Measurements from ENCODE around the gene INKA1. TPM values are rescaled to one million over a fixed set of nuclear protein-coding genes. Genes with fewer than 3 reads are reported as not detected.
"Not testable (repeated sequence)": the region's sequence is repeated elsewhere in the genome, so short reads cannot be mapped to it uniquely, and the experiment has no call there.

The INKA1 gene
- total RNA-seq, 1 experiment from 2014 or later = not detected

- Mint-ChIP-seq H3K27ac (ENCODE audit: unreplicated experiment) (no peak overlapping the region), H3K4me1 (ENCODE audit: low read depth, unreplicated experiment) (peaks cover 2% of the 10 kb centered on the region), H3K27me3 (ENCODE audit: insufficient read depth, unreplicated experiment) (no peaks in the 10 kb centered on the region), H3K36me3 (ENCODE audit: insufficient read depth, unreplicated experiment) (peaks cover 1% of the 10 kb centered on the region), H3K9me3 (ENCODE audit: unreplicated experiment) (no peaks in the 10 kb centered on the region), H3K4me3 (ENCODE audit: unreplicated experiment) (no peak overlapping the region)
- H3K27me3 ChIP-seq (replicated peaks; ENCODE audit: control insufficient read depth, insufficient read depth, low read length) = no peaks in the 10 kb centered on the region
- H3K4me3 ChIP-seq (ENCODE audit: low read depth, low read length) = no peak overlapping the region
- intact Hi-C loops (cut with micrococcal nuclease; ENCODE audit: unreplicated experiment) = no loop called here
- no TSS peak for BruUV-seq (replicated peaks)
- H3K9me3 ChIP-seq = no peaks in the 10 kb centered on the region
- DNase-seq = no peak
- no peaks in the 10 kb centered on the region for H3K36me3 ChIP-seq (ENCODE audit: control insufficient read depth, insufficient read depth, low read length)
- CTCF ChIA-PET = interaction anchor here (1.2 kb wide), 1 partner anchor 31 kb away, joined by 3 read pairs; no protein-coding TSS in a partner anchor
- no peak for TF ChIP-seq CTCF (IDR thresholded peaks at IDR 0.05; ENCODE audit: insufficient read depth in 1 of 2, low read depth in 1 of 2, low read length in 1 of 2, severe bottlenecking in 1 of 2, unreplicated experiment in 1 of 2)
- POLR2A ChIA-PET = interaction anchor here (0.6 kb wide), 1 partner anchor 122 kb away, joined by 3 read pairs; the partner anchor contains the start of gene MON1A
- H3K4me1 ChIP-seq = no peaks in the 10 kb centered on the region
These were observed 4.5 kb downstream of the INKA1 start for GRCh38 chr3:49807431-49808114.

- Histone ChIP-seq H3K36me3 (ENCODE audit: control insufficient read depth, insufficient read depth, low read length) (no peaks in the 10 kb centered on the region), H3K9me3 (no peaks in the 10 kb centered on the region), H3K4me3 (ENCODE audit: low read depth, low read length) (no peak overlapping the region), H3K4me1 (no peaks in the 10 kb centered on the region), H3K27me3 (replicated peaks; ENCODE audit: control insufficient read depth, insufficient read depth, low read length) (no peaks in the 10 kb centered on the region)
- ChIA-PET POLR2A (no interaction called here), CTCF (interaction anchor here (0.9 to 1.0 kb wide), 2 partner anchors 10 to 26 kb away, joined by 3 read pairs; partner anchors contain the start of gene INKA1)
- intact Hi-C loops (cut with micrococcal nuclease; ENCODE audit: unreplicated experiment) = no loop called here
- Mint-ChIP-seq H3K27ac (ENCODE audit: unreplicated experiment) (no peak overlapping the region), H3K4me1 (ENCODE audit: low read depth, unreplicated experiment) (no peaks in the 10 kb centered on the region), H3K27me3 (ENCODE audit: insufficient read depth, unreplicated experiment) (no peaks in the 10 kb centered on the region), H3K36me3 (ENCODE audit: insufficient read depth, unreplicated experiment) (no peaks in the 10 kb centered on the region), H3K9me3 (ENCODE audit: unreplicated experiment) (no peaks in the 10 kb centered on the region), H3K4me3 (ENCODE audit: unreplicated experiment) (no peak overlapping the region)
- DNase-seq = no peak
- TF ChIP-seq CTCF (IDR thresholded peaks at IDR 0.05; ENCODE audit: insufficient read depth in 1 of 2, low read depth in 1 of 2, low read length in 1 of 2, severe bottlenecking in 1 of 2, unreplicated experiment in 1 of 2) = no peak
- BruUV-seq (replicated peaks) = no TSS peak
These were observed 9.9 kb downstream of the INKA1 start for GRCh38 chr3:49812916-49813496.

GRCh38 chr3:49813497-49814174, 10.6 kb downstream of the INKA1 start, which contains the start of gene UBA7:
Gene UBA7, minus strand, starts transcription at chr3:49813953. Its CDS starts 166 bp downstream, at chr3:49813787.
- intact Hi-C loops (cut with micrococcal nuclease; ENCODE audit: unreplicated experiment) = no loop called here
- Mint-ChIP-seq H3K36me3 (ENCODE audit: insufficient read depth, unreplicated experiment) (no peaks in the 10 kb centered on the region), H3K27ac (ENCODE audit: unreplicated experiment) (no peak within 1 kb of the TSS), H3K27me3 (ENCODE audit: insufficient read depth, unreplicated experiment) (no peaks in the 10 kb centered on the region), H3K9me3 (ENCODE audit: unreplicated experiment) (no peaks in the 10 kb centered on the region), H3K4me3 (ENCODE audit: unreplicated experiment) (no peak within 1 kb of the TSS), H3K4me1 (ENCODE audit: low read depth, unreplicated experiment) (no peaks in the 10 kb centered on the region)
- H3K4me3 ChIP-seq (ENCODE audit: low read depth, low read length) = no peak within 1 kb of the TSS
- H3K4me1 ChIP-seq = no peaks in the 10 kb centered on the region
- ChIA-PET POLR2A (no interaction called here), CTCF (interaction anchor here (0.9 to 1.0 kb wide), 2 partner anchors 11 to 26 kb away, joined by 3 read pairs; partner anchors contain the start of gene INKA1)
- no peak for TF ChIP-seq CTCF (IDR thresholded peaks at IDR 0.05; ENCODE audit: insufficient read depth in 1 of 2, low read depth in 1 of 2, low read length in 1 of 2, severe bottlenecking in 1 of 2, unreplicated experiment in 1 of 2)
- H3K27me3 ChIP-seq (replicated peaks; ENCODE audit: control insufficient read depth, insufficient read depth, low read length) = no peaks in the 10 kb centered on the region
- H3K36me3 ChIP-seq (ENCODE audit: control insufficient read depth, insufficient read depth, low read length) = no peaks in the 10 kb centered on the region
- DNase-seq = no peak
- no TSS peak for BruUV-seq (replicated peaks)
- H3K9me3 ChIP-seq = no peaks in the 10 kb centered on the region

- H3K4me1 ChIP-seq; POLR2A ChIA-PET; H3K36me3 ChIP-seq (ENCODE audit: control insufficient read depth, insufficient read depth, low read length); H3K4me3 ChIP-seq (ENCODE audit: low read depth, low read length); H3K27ac Mint-ChIP-seq (ENCODE audit: unreplicated experiment); intact Hi-C loops (cut with micrococcal nuclease; ENCODE audit: unreplicated experiment); H3K27me3 ChIP-seq (replicated peaks; ENCODE audit: control insufficient read depth, insufficient read depth, low read length); BruUV-seq (replicated peaks); CTCF ChIA-PET; H3K4me3 Mint-ChIP-seq (ENCODE audit: unreplicated experiment); H3K27me3 Mint-ChIP-seq (ENCODE audit: insufficient read depth, unreplicated experiment); H3K9me3 Mint-ChIP-seq (ENCODE audit: unreplicated experiment); DNase-seq; H3K4me1 Mint-ChIP-seq (ENCODE audit: low read depth, unreplicated experiment); H3K9me3 ChIP-seq: not testable (repeated sequence)
- peaks cover 11% of the 10 kb centered on the region for H3K36me3 Mint-ChIP-seq (ENCODE audit: insufficient read depth, unreplicated experiment)
These were observed 20.1 kb downstream of the INKA1 start for GRCh38 chr3:49823131-49823530.
